HEK293 (cell line): Measurements from ENCODE around the gene EIF4G1.

Experiments
- CTCF ChIA-PET: fragments of 350-600 bp; formaldehyde crosslinking; extraction: SDS; loops from one replicate; lab custom pipeline; 2021; ENCODE audit warnings: antibody characterized with exemption; lab: Yijun Ruan, JAX
- POLR2A ChIA-PET: fragments of 300-600 bp; formaldehyde crosslinking; extraction: SDS; loops from one replicate; lab custom pipeline; 2020; ENCODE audit warnings: antibody characterized with exemption, inconsistent platforms; lab: Yijun Ruan, JAX
- H3K27ac ChIP-seq: fragments of 200-500 bp; sonication (Bioruptor generic); 2 replicates; pipeline ENCODE4 v1.5.1; 2014; ENCODE audit warnings: low read depth, low read length, control low read depth, inconsistent platforms; ENCODE audit errors: extremely low read depth
- H3K36me3 ChIP-seq, 2 experiments: fragments of 200-500 bp in 1 of 2; sonication (Bioruptor generic) in 1 of 2; 1 replicate in 1 of 2; 2 replicates in 1 of 2; pipeline ENCODE4 v1.5.1; 2014 to 2017; ENCODE audit warnings: inconsistent platforms in 2 of 2, low read length in 2 of 2; ENCODE audit not compliant: control insufficient read depth in 2 of 2, insufficient read depth in 1 of 2
- H3K4me1 ChIP-seq: fragments of 200-500 bp; sonication (Bioruptor generic); 2 replicates; pipeline ENCODE4 v1.5.1; 2014; ENCODE audit warnings: mild to moderate bottlenecking, low read length, inconsistent platforms; ENCODE audit not compliant: control insufficient read depth, insufficient read depth
- H3K4me3 ChIP-seq: 2 replicates; pipeline ENCODE4 v1.5.1; 2011; ENCODE audit warnings: low read depth, mild to moderate bottlenecking, control low read depth, low read length, moderate library complexity
- H3K9me3 ChIP-seq: fragments of 200-500 bp; sonication (Bioruptor generic); 2 replicates; pipeline ENCODE4 v1.5.1; 2014; ENCODE audit warnings: low read depth, low read length, inconsistent platforms; ENCODE audit not compliant: control insufficient read depth, insufficient read depth
- GLIS2 ChIP-seq: fragments of 450-650 bp; formaldehyde crosslinking; IDR thresholded peaks from 2 replicates; pipeline ENCODE4 v1.5.1; 2016; ENCODE audit warnings: missing biosample characterization, missing genetic modification characterization
- HOXD13 ChIP-seq: sonication (generic); formaldehyde crosslinking; IDR thresholded peaks from 2 replicates; pipeline ENCODE4 v1.8.0; 2022; ENCODE audit warnings: missing genetic modification reagents, borderline replicate concordance
- KLF7 ChIP-seq: fragments of 450-650 bp; formaldehyde crosslinking; IDR thresholded peaks from 2 replicates; pipeline ENCODE4 v1.5.1; 2016; ENCODE audit warnings: missing biosample characterization, missing genetic modification characterization, borderline replicate concordance
- MEIS1 ChIP-seq: sonication (generic); formaldehyde crosslinking; IDR thresholded peaks from 2 replicates; pipeline ENCODE4 v1.8.1; 2022; ENCODE audit warnings: missing genetic modification reagents, mild to moderate bottlenecking, borderline replicate concordance
- SP3 ChIP-seq: fragments of 450-650 bp; formaldehyde crosslinking; IDR thresholded peaks from 2 replicates; pipeline ENCODE4 v1.5.1; 2016; ENCODE audit warnings: missing biosample characterization, missing genetic modification characterization
- ZBTB17 ChIP-seq: fragments of 450-650 bp; formaldehyde crosslinking; IDR thresholded peaks from 2 replicates; pipeline ENCODE4 v1.5.1; 2016; ENCODE audit warnings: missing biosample characterization, missing genetic modification characterization
- ZBTB48 ChIP-seq: fragments of 450-650 bp; formaldehyde crosslinking; IDR thresholded peaks from 2 replicates; pipeline ENCODE4 v1.5.1; 2016; ENCODE audit warnings: missing biosample characterization, missing genetic modification characterization
- ZBTB7A ChIP-seq: fragments of 450-650 bp; formaldehyde crosslinking; IDR thresholded peaks from 2 replicates; pipeline ENCODE4 v1.5.1; 2016; ENCODE audit warnings: low read depth, missing biosample characterization, missing genetic modification characterization
- ZBTB8A ChIP-seq: fragments of 450-650 bp; formaldehyde crosslinking; IDR thresholded peaks from 2 replicates; pipeline ENCODE4 v1.5.1; 2016; ENCODE audit warnings: missing biosample characterization, missing genetic modification characterization
- ZNF169 ChIP-seq: fragments of 450-650 bp; formaldehyde crosslinking; IDR thresholded peaks from 2 replicates; pipeline ENCODE4 v1.5.1; 2016; ENCODE audit warnings: missing biosample characterization, missing genetic modification characterization
- ZNF175 ChIP-seq: fragments of 450-650 bp; formaldehyde crosslinking; IDR thresholded peaks from 2 replicates; pipeline ENCODE4 v1.5.1; 2016; ENCODE audit warnings: missing biosample characterization, missing genetic modification characterization
- ZNF341 ChIP-seq: fragments of 450-650 bp; formaldehyde crosslinking; IDR thresholded peaks from 2 replicates; pipeline ENCODE4; 2016; ENCODE audit warnings: low read depth, missing biosample characterization, missing genetic modification characterization
- ZNF510 ChIP-seq: fragments of 450-650 bp; formaldehyde crosslinking; IDR thresholded peaks from 2 replicates; pipeline ENCODE4 v1.5.1; 2018; ENCODE audit warnings: mild to moderate bottlenecking, missing genetic modification characterization, missing biosample characterization; ENCODE audit not compliant: insufficient replicate concordance
- ZNF514 ChIP-seq: fragments of 450-650 bp; formaldehyde crosslinking; IDR thresholded peaks from 2 replicates; pipeline ENCODE4 v1.5.1; 2016; ENCODE audit warnings: missing biosample characterization, missing genetic modification characterization
- ZNF624 ChIP-seq: fragments of 450-650 bp; formaldehyde crosslinking; IDR thresholded peaks from 2 replicates; pipeline ENCODE4 v1.5.1; 2017; ENCODE audit warnings: missing biosample characterization, missing genetic modification characterization
- ZNF830 ChIP-seq: fragments of 450-650 bp; IDR thresholded peaks from 2 replicates; pipeline ENCODE4 v1.5.0; 2018; ENCODE audit warnings: missing biosample characterization, missing genetic modification characterization, low read depth, mild to moderate bottlenecking, moderate library complexity
- ZXDB ChIP-seq: fragments of 450-650 bp; formaldehyde crosslinking; IDR thresholded peaks from 2 replicates; pipeline ENCODE4 v1.5.1; 2016; ENCODE audit warnings: missing biosample characterization, missing genetic modification characterization
- TF ChIP-seq, protein P1 (sequence below): fragments of 450-650 bp; formaldehyde crosslinking; IDR thresholded peaks from 2 replicates; pipeline ENCODE4 v1.5.1; 2016; ENCODE audit warnings: missing biosample characterization, missing genetic modification characterization
- TF ChIP-seq, protein P2 (sequence below): fragments of 450-650 bp; formaldehyde crosslinking; conservative IDR thresholded peaks from 2 replicates; pipeline ENCODE4 v1.5.1; 2016; ENCODE audit warnings: low read depth, missing biosample characterization, missing genetic modification characterization
- TF ChIP-seq, protein P3 (sequence below): fragments of 450-650 bp; formaldehyde crosslinking; IDR thresholded peaks from 2 replicates; pipeline ENCODE4 v1.5.1; 2017; ENCODE audit warnings: missing biosample characterization, mild to moderate bottlenecking, missing genetic modification characterization, moderate library complexity
- TF ChIP-seq, protein P4 (sequence below): fragments of 450-650 bp; formaldehyde crosslinking; IDR thresholded peaks from 2 replicates; pipeline ENCODE4 v1.5.1; 2016; ENCODE audit warnings: missing biosample characterization, missing genetic modification characterization

The EIF4G1 gene

DNA sequence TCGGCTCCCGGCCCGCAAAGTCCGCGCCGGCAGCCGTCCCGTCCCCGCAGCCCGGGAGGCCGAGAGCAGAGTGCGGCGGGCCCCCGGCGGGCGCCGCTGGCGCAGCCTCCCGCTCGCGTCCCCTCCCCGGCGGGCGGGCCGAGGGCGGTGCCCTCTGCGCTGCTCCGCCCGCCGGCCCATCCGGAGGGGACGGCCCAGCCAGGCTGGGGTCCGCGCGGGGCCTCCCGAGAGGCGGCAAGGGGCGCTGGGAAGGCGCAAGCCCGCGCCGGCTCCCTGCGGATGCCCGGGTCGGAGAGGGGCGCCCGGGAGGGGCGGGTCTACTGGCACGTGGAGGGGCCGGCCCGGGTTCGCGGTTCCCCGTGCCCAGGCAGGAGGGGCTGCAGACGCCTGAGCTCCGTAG, 47.1 kb downstream of the EIF4G1 start, which contains the start of the genes CLCN2 and POLR2H (continued):
- TF ChIP-seq ZNF830, result no peak
- TF ChIP-seq, protein P1, sequence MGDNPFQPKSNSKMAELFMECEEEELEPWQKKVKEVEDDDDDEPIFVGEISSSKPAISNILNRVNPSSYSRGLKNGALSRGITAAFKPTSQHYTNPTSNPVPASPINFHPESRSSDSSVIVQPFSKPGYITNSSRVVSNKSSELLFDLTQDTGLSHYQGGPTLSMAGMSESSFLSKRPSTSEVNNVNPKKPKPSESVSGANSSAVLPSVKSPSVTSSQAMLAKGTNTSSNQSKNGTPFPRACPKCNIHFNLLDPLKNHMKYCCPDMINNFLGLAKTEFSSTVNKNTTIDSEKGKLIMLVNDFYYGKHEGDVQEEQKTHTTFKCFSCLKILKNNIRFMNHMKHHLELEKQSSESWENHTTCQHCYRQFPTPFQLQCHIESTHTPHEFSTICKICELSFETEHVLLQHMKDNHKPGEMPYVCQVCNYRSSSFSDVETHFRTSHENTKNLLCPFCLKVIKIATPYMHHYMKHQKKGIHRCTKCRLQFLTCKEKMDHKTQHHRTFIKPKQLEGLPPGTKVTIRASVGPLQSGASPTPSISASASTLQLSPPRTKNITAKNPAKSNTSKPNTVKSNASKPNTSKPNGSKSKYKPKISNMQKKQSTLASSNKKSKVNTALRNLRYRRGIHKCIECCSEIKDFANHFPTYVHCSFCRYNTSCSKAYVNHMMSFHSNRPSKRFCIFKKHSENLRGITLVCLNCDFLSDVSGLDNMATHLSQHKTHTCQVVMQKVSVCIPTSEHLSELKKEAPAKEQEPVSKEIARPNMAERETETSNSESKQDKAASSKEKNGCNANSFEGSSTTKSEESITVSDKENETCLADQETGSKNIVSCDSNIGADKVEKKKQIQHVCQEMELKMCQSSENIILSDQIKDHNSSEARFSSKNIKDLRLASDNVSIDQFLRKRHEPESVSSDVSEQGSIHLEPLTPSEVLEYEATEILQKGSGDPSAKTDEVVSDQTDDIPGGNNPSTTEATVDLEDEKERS (tag by site-specific recombination), result no peak

DNA sequence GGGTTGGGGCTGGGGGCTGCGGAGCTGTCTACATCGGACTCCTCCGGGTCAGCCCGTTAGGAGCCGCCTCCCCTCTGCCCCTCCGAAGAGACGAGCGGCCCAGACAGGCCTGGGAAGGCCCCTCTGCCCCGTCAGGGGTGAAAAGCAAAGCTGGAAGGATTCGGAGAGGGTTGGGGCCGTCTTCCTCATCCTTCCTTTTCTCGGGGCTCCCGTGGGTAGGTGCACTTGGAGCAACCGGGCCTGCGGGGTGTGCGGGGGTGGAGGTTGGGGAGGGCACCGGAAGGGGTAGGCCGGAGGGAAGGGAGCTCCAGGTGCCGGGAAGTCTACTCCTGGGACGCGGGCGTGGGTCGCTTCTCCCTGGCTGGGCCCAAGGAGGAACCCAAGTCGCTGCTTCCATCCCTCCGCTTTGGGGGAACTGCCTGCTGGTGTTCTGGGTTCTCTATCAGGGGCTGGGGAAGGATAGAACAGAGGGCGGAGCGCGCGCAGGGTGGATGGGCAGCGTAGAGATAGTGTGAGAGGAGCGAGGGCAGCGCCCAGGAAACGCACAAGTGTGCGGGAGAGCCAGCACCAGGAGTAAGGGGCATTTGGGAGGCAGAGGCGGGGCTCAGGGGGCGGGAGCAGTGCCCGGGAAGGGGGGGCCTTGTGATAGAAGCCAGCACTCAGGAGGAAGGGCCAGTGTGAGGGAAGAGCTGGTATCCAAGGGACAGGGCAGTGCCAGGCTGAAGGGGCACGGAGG, 47.7 kb downstream of the EIF4G1 start:
- no peaks in the 10 kb centered on the region for H3K9me3 ChIP-seq
- CTCF ChIA-PET, result interaction anchor here (1.0 to 3.3 kb wide), 2 partner anchors 10 to 16 kb away, joined by 4 to 13 read pairs; no protein-coding TSS in a partner anchor
- TF ChIP-seq ZBTB17 (tag by site-specific recombination), result peak; percentile 86
- TF ChIP-seq, protein P2, sequence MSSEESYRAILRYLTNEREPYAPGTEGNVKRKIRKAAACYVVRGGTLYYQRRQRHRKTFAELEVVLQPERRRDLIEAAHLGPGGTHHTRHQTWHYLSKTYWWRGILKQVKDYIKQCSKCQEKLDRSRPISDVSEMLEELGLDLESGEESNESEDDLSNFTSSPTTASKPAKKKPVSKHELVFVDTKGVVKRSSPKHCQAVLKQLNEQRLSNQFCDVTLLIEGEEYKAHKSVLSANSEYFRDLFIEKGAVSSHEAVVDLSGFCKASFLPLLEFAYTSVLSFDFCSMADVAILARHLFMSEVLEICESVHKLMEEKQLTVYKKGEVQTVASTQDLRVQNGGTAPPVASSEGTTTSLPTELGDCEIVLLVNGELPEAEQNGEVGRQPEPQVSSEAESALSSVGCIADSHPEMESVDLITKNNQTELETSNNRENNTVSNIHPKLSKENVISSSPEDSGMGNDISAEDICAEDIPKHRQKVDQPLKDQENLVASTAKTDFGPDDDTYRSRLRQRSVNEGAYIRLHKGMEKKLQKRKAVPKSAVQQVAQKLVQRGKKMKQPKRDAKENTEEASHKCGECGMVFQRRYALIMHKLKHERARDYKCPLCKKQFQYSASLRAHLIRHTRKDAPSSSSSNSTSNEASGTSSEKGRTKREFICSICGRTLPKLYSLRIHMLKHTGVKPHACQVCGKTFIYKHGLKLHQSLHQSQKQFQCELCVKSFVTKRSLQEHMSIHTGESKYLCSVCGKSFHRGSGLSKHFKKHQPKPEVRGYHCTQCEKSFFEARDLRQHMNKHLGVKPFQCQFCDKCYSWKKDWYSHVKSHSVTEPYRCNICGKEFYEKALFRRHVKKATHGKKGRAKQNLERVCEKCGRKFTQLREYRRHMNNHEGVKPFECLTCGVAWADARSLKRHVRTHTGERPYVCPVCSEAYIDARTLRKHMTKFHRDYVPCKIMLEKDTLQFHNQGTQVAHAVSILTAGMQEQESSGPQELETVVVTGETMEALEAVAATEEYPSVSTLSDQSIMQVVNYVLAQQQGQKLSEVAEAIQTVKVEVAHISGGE (tag by site-specific recombination), result peak; percentile 83
- peak; percentile 35; the same call in 1 of the 2 replicates for TF ChIP-seq ZBTB7A
- TF ChIP-seq ZNF510 (tag by site-specific recombination), result no peak
- peak; percentile 8; the same call in 1 of the 2 replicates for TF ChIP-seq GLIS2 (tag by site-specific recombination)
- TF ChIP-seq ZNF175, result no peak
- TF ChIP-seq ZNF341 (tag by site-specific recombination), result peak; percentile 99
- TF ChIP-seq, protein P3, sequence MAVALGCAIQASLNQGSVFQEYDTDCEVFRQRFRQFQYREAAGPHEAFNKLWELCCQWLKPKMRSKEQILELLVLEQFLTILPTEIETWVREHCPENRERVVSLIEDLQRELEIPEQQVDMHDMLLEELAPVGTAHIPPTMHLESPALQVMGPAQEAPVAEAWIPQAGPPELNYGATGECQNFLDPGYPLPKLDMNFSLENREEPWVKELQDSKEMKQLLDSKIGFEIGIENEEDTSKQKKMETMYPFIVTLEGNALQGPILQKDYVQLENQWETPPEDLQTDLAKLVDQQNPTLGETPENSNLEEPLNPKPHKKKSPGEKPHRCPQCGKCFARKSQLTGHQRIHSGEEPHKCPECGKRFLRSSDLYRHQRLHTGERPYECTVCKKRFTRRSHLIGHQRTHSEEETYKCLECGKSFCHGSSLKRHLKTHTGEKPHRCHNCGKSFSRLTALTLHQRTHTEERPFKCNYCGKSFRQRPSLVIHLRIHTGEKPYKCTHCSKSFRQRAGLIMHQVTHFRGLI, result 0 out of 2 replicates have a peak, but pooled peaks have one; percentile 5
- no peak for TF ChIP-seq MEIS1
- 0 out of 2 replicates have a peak, but pooled peaks have one; percentile 32 for TF ChIP-seq KLF7 (tag by site-specific recombination)
- TF ChIP-seq SP3 (tag by site-specific recombination), result peak; percentile 81
- TF ChIP-seq HOXD13, result no peak
- TF ChIP-seq ZNF169 (tag by site-specific recombination), result no peak
- TF ChIP-seq, protein P4, sequence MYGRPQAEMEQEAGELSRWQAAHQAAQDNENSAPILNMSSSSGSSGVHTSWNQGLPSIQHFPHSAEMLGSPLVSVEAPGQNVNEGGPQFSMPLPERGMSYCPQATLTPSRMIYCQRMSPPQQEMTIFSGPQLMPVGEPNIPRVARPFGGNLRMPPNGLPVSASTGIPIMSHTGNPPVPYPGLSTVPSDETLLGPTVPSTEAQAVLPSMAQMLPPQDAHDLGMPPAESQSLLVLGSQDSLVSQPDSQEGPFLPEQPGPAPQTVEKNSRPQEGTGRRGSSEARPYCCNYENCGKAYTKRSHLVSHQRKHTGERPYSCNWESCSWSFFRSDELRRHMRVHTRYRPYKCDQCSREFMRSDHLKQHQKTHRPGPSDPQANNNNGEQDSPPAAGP (tag by site-specific recombination), result 0 out of 2 replicates have a peak, but pooled peaks have one; percentile 3
- TF ChIP-seq, protein P1 (tag by site-specific recombination), result 0 out of 2 replicates have a peak, but pooled peaks have one; percentile 7
- peak; percentile 54 for TF ChIP-seq ZBTB48 (tag by site-specific recombination)
- peak; percentile 80 for TF ChIP-seq ZBTB8A (tag by site-specific recombination)
- no peak for TF ChIP-seq ZNF514 (tag by site-specific recombination)
- peak; percentile 74 for TF ChIP-seq ZXDB
- TF ChIP-seq ZNF624 (tag by site-specific recombination), result no peak

More for the DNA sequence above, 47.7 kb downstream of the EIF4G1 start:
- POLR2A ChIA-PET, result interaction anchor here (0.6 to 2.7 kb wide), 8 partner anchors 8 to 899 kb away, joined by 3 to 9 read pairs (median 4); no protein-coding TSS in a partner anchor
- H3K36me3 ChIP-seq, result peaks cover 7 to 44% of the 10 kb centered on the region in 2 experiments; a peak in 2 of 3 replicates
- no peaks in the 10 kb centered on the region for H3K4me1 ChIP-seq
- H3K27ac ChIP-seq, result peak overlapping the region; percentile 88
- H3K4me3 ChIP-seq, result peak overlapping the region; percentile 84
